Cerebellar nuclear complex (tissue), 1 donor: ENCODE data around the gene DCC.

Source experiments
- DNase-seq, 2 experiments: peaks; one replicate each; lab custom pipeline; 2025; lab: John Stamatoyannopoulos, UW

The DCC gene

GRCh38 chr18:53225567-53226325 lies 885.7 kb downstream of the DCC start:
- no peak for DNase-seq

GRCh38 chr18:53234610-53235009 lies 894.6 kb downstream of the DCC start:
- DNase-seq = no peak

DNA sequence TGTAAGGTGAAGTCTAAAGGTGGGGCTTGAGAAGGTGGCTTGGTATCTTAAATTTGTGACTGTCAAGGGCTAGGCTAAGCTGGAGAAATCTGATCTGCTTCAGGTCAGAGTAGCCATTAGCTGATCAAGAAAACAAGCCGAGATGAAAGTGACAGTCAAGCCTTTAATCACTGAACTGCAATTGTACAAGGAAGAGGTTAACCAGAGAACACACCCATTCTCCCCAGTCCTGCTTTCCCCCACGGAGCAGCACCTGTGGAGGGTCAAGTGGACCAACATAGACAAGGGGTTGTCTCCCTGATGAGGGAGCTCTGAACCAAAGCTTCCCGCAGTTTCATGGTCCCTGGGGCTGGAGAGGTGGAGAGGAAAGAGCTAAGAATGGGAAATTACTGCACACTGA lies 901.2 kb downstream of the DCC start:
- DNase-seq = no peak

DNA sequence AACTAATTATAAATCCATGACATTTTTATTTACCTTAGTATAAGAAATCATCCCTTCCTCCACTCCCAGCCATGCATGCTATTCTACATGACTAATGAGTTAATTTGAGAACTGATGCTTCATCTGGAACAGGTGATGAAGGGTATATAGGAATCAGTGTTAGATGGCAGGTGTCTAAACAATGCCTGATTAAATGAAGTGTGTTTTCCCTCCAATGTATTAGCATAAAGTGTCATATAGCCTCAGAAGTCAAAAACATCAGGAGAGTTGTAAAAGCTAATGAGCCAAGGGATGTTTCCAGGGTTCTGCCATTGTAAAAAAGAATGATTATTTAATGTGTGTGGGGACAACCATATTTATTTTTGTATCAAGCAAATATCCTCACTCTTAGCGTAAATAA lies 913.8 kb downstream of the DCC start:
- DNase-seq = no peak

DNA sequence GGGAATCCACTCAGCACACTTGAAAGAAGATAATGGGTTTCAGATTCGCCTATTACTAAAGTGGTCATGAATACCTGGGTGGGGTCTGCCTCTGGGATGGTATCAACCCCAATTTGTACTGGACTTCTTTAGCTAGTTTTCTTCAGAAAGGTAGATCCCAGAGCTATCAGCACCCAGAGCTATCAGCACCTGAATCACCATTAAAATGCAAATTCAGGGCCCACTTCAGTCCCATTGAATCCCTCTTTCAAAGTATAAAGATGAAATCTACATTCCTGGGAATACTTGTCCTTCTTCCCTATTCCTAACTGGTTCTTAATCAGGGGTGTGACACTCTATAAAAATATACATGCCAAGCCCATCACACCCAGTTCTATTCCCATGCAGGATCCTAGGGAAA lies 914.3 kb downstream of the DCC start:
- no peak for DNase-seq

DNA sequence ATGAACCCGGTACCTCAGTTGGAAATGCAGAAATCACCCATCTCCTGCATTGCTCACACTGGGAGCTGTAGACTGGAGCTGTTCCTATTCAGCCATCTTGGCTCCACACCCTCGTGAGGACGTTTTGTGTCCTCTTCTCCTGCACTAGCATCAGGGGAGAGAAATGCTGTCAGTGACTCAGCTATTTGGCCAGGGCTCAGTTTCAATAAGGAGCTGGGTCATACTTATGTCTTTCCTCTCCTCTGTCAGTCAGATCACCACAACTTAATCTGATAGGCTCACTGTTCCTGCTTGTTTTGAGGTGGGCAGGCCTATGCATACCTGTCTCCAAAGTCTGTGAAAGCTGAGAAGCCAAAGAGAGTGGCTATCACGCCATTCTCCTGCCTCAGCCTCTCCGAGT lies 921.2 kb downstream of the DCC start:
- no peak for DNase-seq

DNA sequence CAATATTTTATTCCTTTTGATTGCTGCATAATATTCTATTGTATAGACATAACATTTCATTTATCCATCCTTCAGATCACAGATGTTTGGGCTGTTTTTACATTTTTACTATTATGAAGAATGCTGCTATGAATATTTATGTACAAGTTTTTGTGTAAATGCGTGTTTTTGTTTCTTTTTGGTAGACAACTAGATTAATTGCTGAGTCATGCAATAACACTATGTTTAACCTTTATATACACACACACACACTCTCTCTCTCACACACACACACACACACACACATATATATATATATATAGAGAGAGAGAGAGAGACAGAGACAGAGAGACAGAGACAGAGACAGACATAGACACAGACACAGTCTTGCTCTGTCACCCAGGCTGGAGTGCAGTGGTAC lies 926.9 kb downstream of the DCC start:
- no peak for DNase-seq

GRCh38 chr18:53268455-53268854 lies 928.5 kb downstream of the DCC start:
- no peak for DNase-seq

GRCh38 chr18:53281406-53281805 lies 941.4 kb downstream of the DCC start:
- DNase-seq = no peak

DNA sequence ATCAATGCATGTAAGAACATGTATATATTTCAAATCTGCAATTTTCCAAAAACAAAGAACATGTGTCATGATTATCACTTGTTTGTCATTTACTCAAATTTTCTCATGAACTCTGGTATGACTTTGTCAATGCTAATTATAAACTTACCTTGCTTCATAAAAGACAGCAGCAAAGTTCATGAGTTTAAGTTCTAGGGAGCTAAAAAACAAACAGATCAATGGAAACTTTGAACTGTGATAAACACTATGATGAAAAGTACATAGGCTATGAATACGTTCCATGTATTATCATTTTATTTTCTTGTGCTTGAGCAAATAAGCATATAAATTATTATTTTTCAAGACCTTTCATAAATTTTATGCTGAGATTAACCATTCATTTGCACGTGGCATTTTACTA lies 943.7 kb downstream of the DCC start:
- no peak for DNase-seq

- DNase-seq = no peak
These were observed 965.5 kb downstream of the DCC start for GRCh38 chr18:53305461-53305860.

DNA sequence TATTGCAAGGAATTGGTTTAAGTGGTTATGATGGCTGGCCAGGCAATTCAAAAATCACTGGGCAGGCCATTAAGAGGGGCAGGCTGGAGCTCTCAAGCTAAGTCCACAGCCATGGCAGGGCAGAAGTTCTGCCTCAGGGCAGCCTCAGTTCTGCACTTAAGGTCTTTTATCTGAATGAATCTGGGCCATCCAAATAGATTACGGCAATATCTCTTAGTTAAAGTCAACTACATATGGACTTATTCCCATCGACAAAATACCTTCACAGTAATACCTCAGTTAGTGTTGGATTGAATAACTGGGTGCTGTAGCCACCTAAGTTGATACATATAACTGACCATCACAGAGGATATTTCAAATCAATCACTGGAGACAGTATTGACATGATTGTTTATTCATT lies 979.6 kb downstream of the DCC start:
- no peak for DNase-seq

- DNase-seq = no peak
These were observed 982.2 kb downstream of the DCC start for GRCh38 chr18:53322163-53322562.

GRCh38 chr18:53324353-53324752 lies 984.4 kb downstream of the DCC start:
- no peak for DNase-seq

DNA sequence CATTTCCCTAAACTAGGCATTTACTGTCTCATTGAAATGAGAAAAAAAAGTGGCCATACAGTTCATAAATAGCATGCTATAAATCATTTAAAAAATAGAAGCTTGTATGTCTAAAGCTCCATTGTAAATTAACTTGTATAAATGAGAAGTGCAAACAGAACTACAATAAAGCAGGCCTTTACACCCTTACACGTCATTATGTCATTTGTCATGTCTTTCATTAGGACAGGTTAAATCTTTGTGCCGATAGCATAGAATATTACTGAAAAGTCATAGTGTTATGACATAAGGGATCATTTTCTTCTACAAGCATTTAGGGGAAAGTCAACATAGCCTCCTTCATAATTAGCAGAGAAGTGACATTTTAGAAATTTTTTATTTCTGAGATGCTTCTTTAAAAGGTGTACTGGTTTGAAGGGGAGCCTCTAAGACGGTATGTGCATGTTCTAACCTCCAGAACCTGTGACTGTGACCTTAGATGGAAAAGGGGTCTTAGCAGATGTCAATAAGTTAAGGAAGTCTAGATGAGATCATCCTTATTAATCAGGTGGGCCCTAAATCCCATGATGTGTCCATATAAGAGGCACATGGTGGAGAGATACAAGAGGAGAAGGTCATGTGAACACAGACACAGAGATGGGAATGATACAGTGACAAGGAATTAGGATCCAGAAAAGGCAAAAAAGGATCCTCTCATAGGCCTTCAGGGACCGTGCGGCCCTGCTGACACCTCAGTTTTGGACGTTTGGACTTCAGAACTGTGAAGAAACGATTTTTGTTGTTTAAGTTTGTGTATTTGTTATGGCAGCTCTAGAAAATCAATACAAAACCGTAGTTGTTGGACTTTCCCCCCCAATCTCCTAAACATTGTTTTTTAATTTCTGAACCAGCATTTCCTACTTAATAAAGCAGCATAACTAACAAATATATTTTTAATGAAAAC lies 1020.8 kb downstream of the DCC start:
- DNase-seq = no peak

GRCh38 chr18:53375621-53376020 lies 1035.6 kb downstream of the DCC start:
- no peak for DNase-seq

DNA sequence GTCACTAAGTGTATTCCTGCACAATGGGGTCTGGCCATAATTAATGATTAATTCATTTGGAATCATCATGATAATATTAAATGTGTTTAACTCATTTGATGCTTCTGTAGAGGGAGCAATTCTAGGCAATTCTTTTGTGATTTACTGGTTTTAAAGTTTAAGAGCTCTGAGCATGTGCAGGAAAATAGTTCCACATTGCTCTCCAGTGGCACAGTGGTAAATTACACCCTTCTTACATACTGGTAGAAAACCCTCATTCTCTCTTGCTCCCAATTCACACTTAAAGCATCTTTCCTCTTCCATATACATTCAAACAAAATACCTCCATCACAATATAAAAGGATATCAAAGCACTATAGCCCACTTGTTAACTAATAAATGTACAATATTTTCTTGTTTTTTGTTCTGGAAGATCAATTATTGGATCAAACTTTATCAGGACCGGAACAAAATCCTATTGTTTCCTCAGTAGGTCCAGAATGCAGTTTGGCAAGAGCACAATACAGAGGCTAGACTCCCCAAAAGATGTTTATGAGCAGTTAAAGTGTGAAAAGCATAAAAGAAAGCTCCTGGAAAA lies 1040.2 kb downstream of the DCC start:
- no peak for DNase-seq

GRCh38 chr18:53382870-53383269 lies 1042.9 kb downstream of the DCC start:
- no peak for DNase-seq

- no peak for DNase-seq
These were observed 1045.9 kb downstream of the DCC start for GRCh38 chr18:53385889-53386288.

DNA sequence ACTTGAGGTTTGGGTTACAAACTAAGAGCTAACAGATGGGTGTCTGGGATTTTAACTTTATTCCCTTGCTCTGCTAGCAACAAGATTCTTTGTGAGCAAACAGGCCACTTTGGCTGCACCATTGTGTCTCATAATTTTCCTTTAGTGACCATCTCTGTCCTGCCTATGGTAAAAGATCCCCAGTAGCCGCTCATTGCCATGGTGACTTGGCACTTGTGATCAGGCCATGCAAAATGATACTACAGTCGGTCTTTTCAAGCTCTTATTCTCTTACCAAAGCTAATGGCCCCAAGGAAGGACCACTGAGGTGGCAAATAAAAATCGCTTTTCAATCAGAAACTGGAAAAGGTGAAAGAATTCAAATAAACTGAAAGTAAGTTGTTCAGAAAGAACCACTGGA lies 1047.6 kb downstream of the DCC start:
- no peak for DNase-seq

DNA sequence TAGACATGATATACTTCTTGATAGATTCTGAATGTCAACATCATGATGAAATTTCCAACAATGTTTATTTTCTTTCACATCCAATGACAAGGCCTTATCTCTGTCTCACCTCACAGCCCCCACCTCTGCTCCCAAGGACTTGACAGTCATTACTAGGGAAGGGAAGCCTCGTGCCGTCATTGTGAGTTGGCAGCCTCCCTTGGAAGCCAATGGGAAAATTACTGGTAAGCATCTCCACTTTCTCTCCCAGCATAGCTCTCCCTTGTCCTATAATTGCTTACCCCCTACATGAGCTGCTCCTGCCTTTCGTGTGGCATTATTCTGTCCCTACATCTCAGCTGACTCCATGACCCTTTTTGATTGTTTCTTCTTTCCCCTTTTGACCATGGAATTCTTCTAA lies 1062.7 kb downstream of the DCC start:
- no peak for DNase-seq

DNA sequence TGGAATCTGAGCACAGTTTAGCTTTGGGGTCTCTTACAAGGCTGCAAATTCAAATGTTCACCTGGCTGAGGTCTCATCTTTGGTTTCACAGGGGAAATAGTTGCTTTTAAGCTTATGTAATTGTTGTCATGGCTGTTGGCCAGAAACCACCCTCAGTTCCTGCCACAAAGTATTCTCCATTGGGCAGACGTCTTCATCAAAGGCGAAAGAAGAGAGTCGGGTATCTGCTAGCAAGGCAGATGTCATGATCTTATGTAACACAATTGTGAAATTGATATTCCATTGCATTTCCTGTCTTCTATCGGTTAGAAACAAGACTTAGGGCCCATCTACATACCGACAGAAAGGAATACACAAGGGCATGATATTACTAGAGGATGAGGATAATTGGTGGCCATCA lies 1068.3 kb downstream of the DCC start:
- no peak for DNase-seq

DNA sequence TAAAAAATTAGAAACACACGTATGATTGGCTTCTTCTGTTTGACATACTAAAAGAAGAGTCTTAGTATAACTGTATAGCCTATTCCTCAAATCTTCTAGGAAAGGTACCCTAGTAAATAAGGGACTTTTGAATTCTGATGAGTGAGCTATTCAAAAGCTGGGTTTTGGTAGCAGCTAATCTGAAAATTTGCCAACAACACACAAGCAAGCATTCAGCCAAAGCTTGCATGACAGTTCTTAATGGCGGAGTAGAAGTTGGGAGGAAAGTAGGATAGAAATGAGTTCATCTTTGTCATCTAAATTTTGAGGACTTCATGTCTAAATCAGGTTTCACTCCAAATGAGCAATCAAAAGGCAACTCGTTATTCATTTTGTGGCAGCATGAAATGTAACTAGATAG lies 1071.5 kb downstream of the DCC start:
- no peak for DNase-seq
